IPS-15b (cell line): ENCODE data around the gene OGFOD1.

Experiments
- H3K27me3 ChIP-seq: one replicate; pipeline ENCODE4 v1.6.1; 2013; ENCODE audit warnings: low read length; ENCODE audit not compliant: control insufficient read depth, insufficient read depth
- H3K36me3 ChIP-seq: one replicate; pipeline ENCODE4 v1.6.1; 2013; ENCODE audit warnings: low read length; ENCODE audit not compliant: control insufficient read depth, insufficient read depth
- H3K4me1 ChIP-seq: one replicate; pipeline ENCODE4 v1.6.1; 2013; ENCODE audit warnings: mild to moderate bottlenecking, low read length; ENCODE audit not compliant: control insufficient read depth, insufficient read depth
- H3K4me3 ChIP-seq: one replicate; pipeline ENCODE4 v1.5.1; 2013; ENCODE audit warnings: low read depth, low read length
- H3K9ac ChIP-seq: one replicate; pipeline ENCODE4 v1.6.1; 2013; ENCODE audit warnings: low read depth, mild to moderate bottlenecking, low read length
- H3K9me3 ChIP-seq: one replicate; pipeline ENCODE4 v1.6.1; 2013; ENCODE audit warnings: mild to moderate bottlenecking, low read length; ENCODE audit not compliant: control insufficient read depth, insufficient read depth

The OGFOD1 gene

GRCh38 chr16:56517206-56517605 is 65.9 kb downstream of the OGFOD1 start:
- no peak overlapping the region for H3K4me3 ChIP-seq
- no peaks in the 10 kb centered on the region for H3K27me3 ChIP-seq
- no peaks in the 10 kb centered on the region for H3K36me3 ChIP-seq
- no peak overlapping the region for H3K9ac ChIP-seq
- no peaks in the 10 kb centered on the region for H3K9me3 ChIP-seq
- H3K4me1 ChIP-seq: no peaks in the 10 kb centered on the region

GRCh38 chr16:56518425-56518824 is 67.1 kb downstream of the OGFOD1 start:
- Histone ChIP-seq H3K9me3 (no peaks in the 10 kb centered on the region), H3K4me1 (no peaks in the 10 kb centered on the region), H3K36me3 (no peaks in the 10 kb centered on the region), H3K27me3 (no peaks in the 10 kb centered on the region), H3K4me3 (no peak overlapping the region), H3K9ac (no peak overlapping the region)

- Histone ChIP-seq H3K4me1 (no peaks in the 10 kb centered on the region), H3K27me3 (no peaks in the 10 kb centered on the region), H3K9ac (peak within 1 kb of the TSS; percentile 48)
Measured at GRCh38 chr16:56519459-56520250, 68.3 kb downstream of the OGFOD1 start, which contains the start of gene BBS2. Gene BBS2, minus strand, starts transcription at chr16:56520024. Its CDS starts 162 bp downstream, at chr16:56519862.

GRCh38 chr16:56520251-56520577 is 68.9 kb downstream of the OGFOD1 start:
- H3K4me3 ChIP-seq: peak overlapping the region; percentile 89
- no peaks in the 10 kb centered on the region for H3K4me1 ChIP-seq
- no peaks in the 10 kb centered on the region for H3K9me3 ChIP-seq
- H3K9ac ChIP-seq: peak overlapping the region; percentile 29
- no peaks in the 10 kb centered on the region for H3K36me3 ChIP-seq
- no peaks in the 10 kb centered on the region for H3K27me3 ChIP-seq

More at GRCh38 chr16:56519459-56520250, 68.3 kb downstream of the OGFOD1 start, which contains the start of gene BBS2:
- Histone ChIP-seq H3K36me3 (no peaks in the 10 kb centered on the region), H3K9me3 (no peaks in the 10 kb centered on the region), H3K4me3 (peak within 1 kb of the TSS; percentile 89)

- no peak overlapping the region for H3K4me3 ChIP-seq
- no peaks in the 10 kb centered on the region for H3K9me3 ChIP-seq
- no peaks in the 10 kb centered on the region for H3K4me1 ChIP-seq
- H3K27me3 ChIP-seq: no peaks in the 10 kb centered on the region
- H3K36me3 ChIP-seq: no peaks in the 10 kb centered on the region
- H3K9ac ChIP-seq: no peak overlapping the region
Measured at GRCh38 chr16:56525236-56525635, 73.9 kb downstream of the OGFOD1 start.
